HG02852 (cell line): Measurements from ENCODE around the gene SEC14L1.
"Not testable (repeated sequence)": the region's sequence is repeated elsewhere in the genome, so short reads cannot be mapped to it uniquely, and the experiment has no call there.

Experiments used
- ATAC-seq: cut with Tn5 transposase; IDR thresholded peaks from one replicate; pipeline ENCODE4 v1.9.1; 2021; ENCODE audit warnings: mild to moderate bottlenecking, moderate library complexity; ENCODE audit not compliant: unreplicated experiment

The SEC14L1 gene

DNA sequence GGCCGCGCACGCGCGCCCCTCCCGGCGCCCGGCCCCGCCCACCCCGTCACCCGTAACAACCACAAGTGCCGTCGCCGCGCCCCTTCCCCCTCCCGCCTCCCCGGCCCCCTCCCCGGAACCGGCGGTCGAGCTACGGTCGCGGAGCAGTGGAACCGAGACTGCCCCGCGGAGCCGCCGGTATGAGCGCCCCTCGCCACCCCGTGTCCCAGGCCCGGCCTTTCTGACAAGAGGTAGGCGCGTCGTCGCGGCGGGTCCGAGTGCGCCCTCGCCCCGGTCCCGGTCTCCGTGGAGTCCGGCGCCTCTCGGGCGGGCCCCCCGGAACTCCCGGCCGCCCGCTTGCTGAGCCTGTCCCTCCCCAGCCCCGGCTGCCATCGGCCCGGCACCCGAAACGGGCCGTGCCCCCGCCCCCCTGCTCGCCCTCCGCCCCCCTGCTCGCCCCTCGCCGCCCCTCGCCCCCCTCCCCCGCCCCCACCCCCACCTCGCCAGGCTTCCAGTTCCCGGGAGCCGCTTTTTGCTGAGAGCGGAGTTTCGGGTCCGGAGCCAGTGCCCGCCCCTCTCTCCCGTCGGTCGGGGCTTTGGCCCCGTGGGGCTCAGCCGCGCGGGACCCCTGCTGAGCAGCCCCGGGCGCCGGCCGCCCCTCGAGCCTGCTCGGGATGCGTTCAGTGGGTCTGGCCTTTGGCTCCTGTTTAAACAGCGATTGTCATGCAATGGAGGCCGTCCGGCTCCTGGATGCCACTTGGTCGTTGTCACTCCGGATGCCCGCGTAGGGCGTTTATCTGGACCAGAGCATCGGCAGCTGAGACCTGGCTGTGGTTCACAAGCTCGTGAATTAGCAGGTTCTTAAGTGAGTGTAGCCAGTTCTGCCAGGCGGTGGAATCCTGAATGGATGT lies at the start of gene SEC14L1:
Gene SEC14L1, plus strand, starts transcription at position 92 of the 890 bp plus-strand sequence. CDS start 2,628 bp downstream, outside the sequence.
- peak; percentile 39 for ATAC-seq

GRCh38 chr17:77092025-77092424 lies 48.7 kb upstream of the SEC14L1 start:
- ATAC-seq: no peak

GRCh38 chr17:77095461-77095860 lies 45.3 kb upstream of the SEC14L1 start:
- ATAC-seq: no peak

- no peak for ATAC-seq
Observed at GRCh38 chr17:77096570-77097214, 44.1 kb upstream of the SEC14L1 start.

DNA sequence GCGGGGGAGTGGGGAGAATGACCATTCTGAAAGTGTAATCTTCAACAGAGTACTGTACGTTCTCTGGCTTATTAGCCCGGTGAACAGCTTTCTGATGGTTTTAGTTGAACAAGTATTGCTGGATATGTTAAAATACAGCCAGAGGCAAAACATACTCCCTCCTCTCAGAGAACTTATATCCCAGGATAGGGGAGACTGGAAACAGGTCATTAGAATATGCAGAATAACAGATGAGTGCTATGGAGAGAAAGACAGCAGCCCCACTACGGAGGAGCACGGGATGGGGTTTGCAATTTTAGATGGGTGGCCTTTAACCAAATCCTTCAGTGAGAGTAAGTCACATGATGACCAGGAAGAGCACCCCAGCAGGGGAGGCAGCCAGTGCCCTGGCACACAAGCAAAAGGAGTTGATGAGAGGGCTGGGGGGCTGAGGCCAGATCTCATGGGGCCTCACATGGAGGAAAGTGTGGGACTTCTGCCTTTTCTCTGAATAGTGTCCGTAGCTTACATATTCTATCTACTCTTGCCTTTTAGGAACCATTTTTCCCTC lies 43.1 kb upstream of the SEC14L1 start:
- ATAC-seq: no peak

DNA sequence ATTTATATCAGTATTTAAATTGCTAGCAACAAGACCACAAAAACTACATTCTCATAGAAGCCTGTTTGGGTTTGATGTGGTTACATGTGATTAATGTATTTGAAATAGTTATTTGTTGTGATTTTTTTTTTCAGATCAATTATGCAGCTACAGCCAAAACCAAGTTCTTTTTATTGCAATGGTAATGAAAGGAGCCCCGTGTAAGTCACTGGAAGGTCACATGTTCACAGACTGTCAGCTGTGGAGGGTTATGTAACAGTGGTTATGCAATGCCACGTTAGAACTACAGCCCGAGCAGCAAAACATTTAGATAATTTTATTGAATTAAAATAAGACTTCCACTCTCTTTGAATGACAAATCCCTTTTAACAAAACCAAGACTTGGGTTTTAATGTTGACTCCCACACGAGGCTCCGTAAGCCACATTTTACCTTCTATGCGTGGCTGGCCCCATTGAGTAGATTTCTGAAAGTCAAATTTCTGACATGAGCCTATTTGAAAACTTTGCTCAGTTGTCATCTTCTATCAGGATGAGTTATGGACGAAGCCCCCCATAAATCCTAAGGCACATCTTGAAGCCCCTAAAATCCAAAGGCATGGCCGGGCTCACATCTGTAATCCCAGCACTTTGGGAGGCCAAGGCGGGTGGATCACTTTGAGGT lies 41.8 kb upstream of the SEC14L1 start:
- ATAC-seq: no peak

DNA sequence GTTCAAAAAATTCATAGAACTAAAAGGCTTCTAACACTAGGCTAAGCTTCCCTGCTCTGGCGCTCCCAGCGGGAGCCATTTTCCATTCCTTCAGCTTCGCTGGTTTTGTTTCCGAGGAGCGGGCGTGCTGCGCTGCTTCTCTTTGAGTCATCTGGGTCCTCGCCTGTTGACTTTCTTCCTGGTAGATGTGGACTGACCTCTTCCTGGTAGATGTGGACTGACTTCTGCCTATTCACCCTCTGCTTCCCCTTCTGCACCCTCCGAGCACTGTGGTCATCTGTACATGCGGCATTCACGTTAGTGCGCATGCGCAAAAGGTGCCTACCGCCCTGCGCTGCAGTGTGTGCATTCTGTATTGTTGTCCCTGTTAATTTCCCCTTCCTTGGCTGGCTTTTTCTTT lies 40.8 kb upstream of the SEC14L1 start:
- ATAC-seq: no peak

GRCh38 chr17:77101521-77102410 lies 39.0 kb upstream of the SEC14L1 start:
- ATAC-seq: no peak

- ATAC-seq: not testable (repeated sequence)
Observed at GRCh38 chr17:77102411-77103134, 38.2 kb upstream of the SEC14L1 start.

DNA sequence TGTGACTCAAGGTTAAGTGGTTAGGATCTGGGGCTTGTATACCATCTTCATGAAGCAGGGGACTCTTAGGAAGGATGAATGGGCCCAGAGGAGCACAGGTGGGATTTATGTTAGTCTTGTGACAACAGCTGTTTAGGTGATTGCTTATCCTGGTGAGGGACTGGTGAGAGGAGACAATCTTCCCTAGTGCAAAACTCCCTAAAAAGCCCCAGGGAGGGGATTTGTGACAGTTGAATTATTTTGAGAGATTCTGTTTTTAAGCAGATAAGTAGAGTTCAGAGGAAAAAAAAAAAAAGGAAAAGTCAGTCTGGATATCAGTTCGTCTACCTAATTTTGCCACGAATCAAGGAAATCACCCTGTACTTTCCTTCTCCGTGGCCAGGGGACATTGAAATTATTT lies 35.1 kb upstream of the SEC14L1 start:
- ATAC-seq: no peak

- ATAC-seq: peak; percentile 30
Observed at GRCh38 chr17:77106874-77107358, 33.9 kb upstream of the SEC14L1 start.

GRCh38 chr17:77107506-77108433 lies 33.0 kb upstream of the SEC14L1 start:
- ATAC-seq: peak; percentile 47

GRCh38 chr17:77109159-77109759 lies 31.5 kb upstream of the SEC14L1 start:
- no peak for ATAC-seq

- ATAC-seq: no peak
Observed at GRCh38 chr17:77109764-77110359, 30.9 kb upstream of the SEC14L1 start.

DNA sequence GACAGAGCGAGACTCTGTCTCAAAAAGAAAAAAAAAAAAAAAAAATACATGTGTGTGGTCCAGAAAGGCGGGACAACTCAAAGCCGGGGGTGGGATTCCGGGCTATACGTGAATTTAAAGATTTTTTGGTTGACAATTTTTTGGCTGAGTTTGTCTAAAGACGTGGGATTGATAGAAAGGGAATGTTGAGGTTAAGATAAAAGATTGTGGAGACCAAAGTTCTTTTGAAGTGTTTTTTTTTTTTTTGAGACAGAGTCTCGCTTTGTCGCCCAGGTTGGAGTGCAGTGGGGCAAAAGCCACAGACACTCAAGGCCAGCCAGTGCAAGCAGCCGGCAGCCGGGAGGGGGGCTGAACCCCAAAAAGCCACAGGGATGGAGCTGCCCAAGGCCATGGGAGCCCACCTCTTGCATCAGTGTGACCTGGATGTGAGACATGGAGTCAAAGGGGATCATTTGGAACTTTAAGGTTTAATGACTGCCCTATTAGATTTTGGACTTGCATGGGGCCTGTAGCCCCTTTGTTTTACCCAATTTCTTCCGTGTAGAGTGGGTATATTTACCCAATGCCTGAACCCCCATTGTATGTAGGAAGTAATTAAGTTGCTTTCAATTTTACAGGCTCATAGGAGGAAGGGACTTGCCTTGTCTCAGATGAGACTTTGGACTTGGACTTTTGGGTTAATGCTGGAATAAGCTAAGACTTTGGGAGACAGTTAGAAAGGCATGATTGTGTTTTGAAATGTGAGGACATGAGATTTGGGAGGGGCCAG lies 29.4 kb upstream of the SEC14L1 start:
- not testable (repeated sequence) for ATAC-seq

- ATAC-seq: no peak
Observed at GRCh38 chr17:77111934-77112296, 28.9 kb upstream of the SEC14L1 start.

- ATAC-seq: no peak
Observed at GRCh38 chr17:77115510-77115909, 25.3 kb upstream of the SEC14L1 start.
